Measurements from ENCODE around the gene LIMA1.

DNA sequence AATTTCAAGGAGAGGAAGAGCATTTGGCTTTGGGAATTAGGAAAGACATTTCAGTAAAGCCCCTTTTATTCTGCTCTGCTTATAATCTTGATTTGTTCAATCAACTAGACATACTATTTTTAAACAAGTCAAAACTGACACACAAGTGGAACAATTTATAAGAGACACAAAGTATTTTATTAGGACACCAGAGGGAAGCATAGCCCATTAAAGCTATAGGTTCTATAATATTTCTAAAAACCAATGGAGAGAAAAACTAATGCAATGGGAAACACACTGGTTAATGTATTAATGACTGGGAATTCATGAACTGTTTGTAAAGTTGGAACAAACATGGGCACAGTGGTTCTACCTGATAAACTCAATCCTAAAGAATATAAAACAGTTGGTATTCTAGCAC, 100.9 kb downstream of the LIMA1 start:
- TF ChIP-seq POLR2A (IDR thresholded peaks at IDR 0.05), result no peak
- no peak for TF ChIP-seq CTCF (IDR thresholded peaks at IDR 0.05)

All from lower leg skin (tissue), 3 donors.